PC-9 (cell line): Measurements from ENCODE around the gene RNF144A.

Experiments
- CTCF ChIP-seq: fragments of 200-600 bp; sonication (generic); conservative IDR thresholded peaks from 2 replicates; pipeline ENCODE4 v1.6.1; 2017; ENCODE audit warnings: mixed run types, antibody characterized with exemption, mild to moderate bottlenecking, moderate library complexity
- EZH2 ChIP-seq: fragments of 200-600 bp; sonication (generic); IDR thresholded peaks from 2 replicates; pipeline ENCODE4 v1.8.0; 2017; ENCODE audit warnings: antibody characterized with exemption, low read depth

- TF ChIP-seq CTCF (no peak), EZH2 (no peak)
Observed at GRCh38 chr2:7007488-7007845, 90.3 kb downstream of the RNF144A start.
